ENCODE data around the gene ALPL.
"Not testable (repeated sequence)": the region's sequence is repeated elsewhere in the genome, so short reads cannot be mapped to it uniquely, and the experiment has no call there.

ALPL gene

GRCh38 chr1:21553116-21553926 is 44.1 kb downstream of the ALPL start:
- Mint-ChIP-seq H3K36me3 (peaks cover 4% of the 10 kb centered on the region), H3K27ac (no peak overlapping the region), H3K9me3 (no peaks in the 10 kb centered on the region), H3K4me3 (no peak overlapping the region), H3K27me3 (peaks cover 9% of the 10 kb centered on the region), H3K4me1 (peaks cover 6% of the 10 kb centered on the region)
- ATAC-seq, result no peak

- H3K9me3 Mint-ChIP-seq, result no peaks in the 10 kb centered on the region
- no peak for ATAC-seq
- H3K4me1 Mint-ChIP-seq, result no peaks in the 10 kb centered on the region
- no peak overlapping the region for H3K4me3 Mint-ChIP-seq
- peaks cover under 1% of the 10 kb centered on the region for H3K36me3 Mint-ChIP-seq
- no peak overlapping the region for H3K27ac Mint-ChIP-seq
- peaks cover 2% of the 10 kb centered on the region for H3K27me3 Mint-ChIP-seq
Measured at GRCh38 chr1:21559788-21560567, 50.8 kb downstream of the ALPL start.

- no peak for ATAC-seq
- H3K4me1 Mint-ChIP-seq, result no peaks in the 10 kb centered on the region
- H3K9me3 Mint-ChIP-seq, result no peaks in the 10 kb centered on the region
Measured at GRCh38 chr1:21560916-21561638, 51.9 kb downstream of the ALPL start.

GRCh38 chr1:21562896-21563295 is 53.7 kb downstream of the ALPL start:
- Mint-ChIP-seq H3K4me1 (no peaks in the 10 kb centered on the region), H3K36me3 (no peaks in the 10 kb centered on the region)

More at GRCh38 chr1:21560916-21561638, 51.9 kb downstream of the ALPL start:
- no peaks in the 10 kb centered on the region for H3K36me3 Mint-ChIP-seq
- H3K27me3 Mint-ChIP-seq, result no peaks in the 10 kb centered on the region
- no peak overlapping the region for H3K27ac Mint-ChIP-seq
- no peak overlapping the region for H3K4me3 Mint-ChIP-seq

GRCh38 chr1:21563971-21564370 is 54.7 kb downstream of the ALPL start:
- H3K27ac Mint-ChIP-seq, result no peak overlapping the region
- H3K4me1 Mint-ChIP-seq, result no peaks in the 10 kb centered on the region

More at GRCh38 chr1:21562896-21563295, 53.7 kb downstream of the ALPL start:
- Mint-ChIP-seq H3K27ac (no peak overlapping the region), H3K9me3 (no peaks in the 10 kb centered on the region), H3K4me3 (no peak overlapping the region), H3K27me3 (no peaks in the 10 kb centered on the region)
- no peak for ATAC-seq

GRCh38 chr1:21564521-21565095 is 55.4 kb downstream of the ALPL start:
- Mint-ChIP-seq H3K4me1 (no peaks in the 10 kb centered on the region), H3K9me3 (no peaks in the 10 kb centered on the region), H3K27ac (no peak overlapping the region), H3K36me3 (peaks cover 5% of the 10 kb centered on the region), H3K27me3 (no peaks in the 10 kb centered on the region), H3K4me3 (no peak overlapping the region)
- ATAC-seq, result no peak

More at GRCh38 chr1:21563971-21564370, 54.7 kb downstream of the ALPL start:
- Mint-ChIP-seq H3K4me3 (no peak overlapping the region), H3K36me3 (peaks cover 5% of the 10 kb centered on the region), H3K27me3 (no peaks in the 10 kb centered on the region), H3K9me3 (no peaks in the 10 kb centered on the region)
- no peak for ATAC-seq

- Mint-ChIP-seq H3K4me1 (no peaks in the 10 kb centered on the region), H3K4me3 (no peak overlapping the region), H3K9me3 (no peaks in the 10 kb centered on the region), H3K27me3 (no peaks in the 10 kb centered on the region), H3K27ac (no peak overlapping the region), H3K36me3 (peaks cover 5% of the 10 kb centered on the region)
- no peak for ATAC-seq
Measured at GRCh38 chr1:21565285-21565684, 56.1 kb downstream of the ALPL start.

- not testable (repeated sequence) for H3K27ac Mint-ChIP-seq, H3K27me3 Mint-ChIP-seq, H3K36me3 Mint-ChIP-seq, H3K9me3 Mint-ChIP-seq, H3K4me1 Mint-ChIP-seq, ATAC-seq, H3K4me3 Mint-ChIP-seq
Measured at GRCh38 chr1:21566361-21566760, 57.1 kb downstream of the ALPL start.

GRCh38 chr1:21567241-21568005 is 58.2 kb downstream of the ALPL start:
- ATAC-seq, result no peak
- Mint-ChIP-seq H3K9me3 (no peaks in the 10 kb centered on the region), H3K27ac (no peak overlapping the region), H3K36me3 (peaks cover 5% of the 10 kb centered on the region), H3K4me3 (no peak overlapping the region), H3K27me3 (no peaks in the 10 kb centered on the region), H3K4me1 (no peaks in the 10 kb centered on the region)

GRCh38 chr1:21568006-21568746 is 59.0 kb downstream of the ALPL start:
- H3K4me3 Mint-ChIP-seq, result no peak overlapping the region
- no peak overlapping the region for H3K27ac Mint-ChIP-seq
- H3K9me3 Mint-ChIP-seq, result no peaks in the 10 kb centered on the region
- no peaks in the 10 kb centered on the region for H3K4me1 Mint-ChIP-seq
- H3K36me3 Mint-ChIP-seq, result peaks cover 5% of the 10 kb centered on the region
- peaks cover 1% of the 10 kb centered on the region for H3K27me3 Mint-ChIP-seq
- no peak for ATAC-seq

GRCh38 chr1:21568809-21569385 is 59.7 kb downstream of the ALPL start:
- Mint-ChIP-seq H3K9me3 (no peaks in the 10 kb centered on the region), H3K27me3 (peaks cover 8% of the 10 kb centered on the region), H3K4me3 (no peak overlapping the region), H3K4me1 (peaks cover 3% of the 10 kb centered on the region), H3K27ac (no peak overlapping the region), H3K36me3 (peaks cover 5% of the 10 kb centered on the region)
- ATAC-seq, result peak; percentile 4

- peaks cover 19% of the 10 kb centered on the region for H3K27me3 Mint-ChIP-seq
- no peaks in the 10 kb centered on the region for H3K9me3 Mint-ChIP-seq
- H3K4me1 Mint-ChIP-seq, result peaks cover 9% of the 10 kb centered on the region
- no peak overlapping the region for H3K4me3 Mint-ChIP-seq
- H3K27ac Mint-ChIP-seq, result no peak overlapping the region
- ATAC-seq, result no peak
- H3K36me3 Mint-ChIP-seq, result peaks cover 5% of the 10 kb centered on the region
Measured at GRCh38 chr1:21569820-21570527, 60.8 kb downstream of the ALPL start.

- H3K27me3 Mint-ChIP-seq, result peaks cover 24% of the 10 kb centered on the region
- H3K9me3 Mint-ChIP-seq, result no peaks in the 10 kb centered on the region
- peaks cover 5% of the 10 kb centered on the region for H3K36me3 Mint-ChIP-seq
- no peak overlapping the region for H3K4me3 Mint-ChIP-seq
- ATAC-seq, result no peak
- no peak overlapping the region for H3K27ac Mint-ChIP-seq
- peaks cover 9% of the 10 kb centered on the region for H3K4me1 Mint-ChIP-seq
Measured at GRCh38 chr1:21570528-21570875, 61.3 kb downstream of the ALPL start.

Measured in stimulated activated memory B cell treated with anti-CD40 and anti-IgM and Interleukin-4, amounts not matched to agents 10 μg/mL and 1 μg/mL and 100 μg/mL, for 72 hours (primary cell).